Measurements from ENCODE around the gene CDH11.

DNA sequence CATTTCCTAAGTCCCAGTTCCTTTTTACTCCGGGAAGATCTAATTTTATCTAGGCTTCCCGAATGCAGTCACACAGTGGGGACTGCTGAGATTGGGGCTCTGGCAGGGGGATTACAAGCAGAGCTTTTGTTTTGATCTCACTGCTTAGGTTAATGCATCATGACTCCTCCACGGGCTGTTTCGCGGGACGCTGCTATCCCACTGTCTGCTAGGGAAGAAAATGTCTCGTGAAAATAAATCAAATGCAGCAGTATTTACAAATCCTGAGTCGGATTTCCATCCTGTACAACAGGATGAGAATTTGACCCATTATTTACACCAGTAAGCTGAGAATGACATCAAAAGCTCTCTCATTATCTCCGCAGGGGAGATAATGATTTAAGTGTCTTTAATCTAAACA is 83.8 kb downstream of the CDH11 start:
- no peak for TF ChIP-seq ZNF274 (IDR thresholded peaks at IDR 0.05; ENCODE audit: low read depth, low read length)
- no peak for TF ChIP-seq SUZ12 (IDR thresholded peaks at IDR 0.05; ENCODE audit: extremely low read depth, insufficient read depth, insufficient read length)
- no peak for TF ChIP-seq YY1 (IDR thresholded peaks at IDR 0.05; ENCODE audit: insufficient read depth, insufficient read length)

Measured in NT2/D1 (cell line).